GM18868 (cell line): ENCODE data around the gene CKM.

Source experiments
- ATAC-seq: cut with Tn5 transposase; IDR thresholded peaks from one replicate; pipeline ENCODE4 v1.9.1; 2021; ENCODE audit warnings: mild to moderate bottlenecking, moderate library complexity; ENCODE audit not compliant: unreplicated experiment

CKM gene

GRCh38 chr19:45322744-45323281 is at the start of gene CKM:
Gene CKM (minus strand): TSS chr19:45322875. CDS start chr19:45319713, 3,162 bp downstream.
- no peak for ATAC-seq

- peak; percentile 95 for ATAC-seq
Measured at GRCh38 chr19:45370410-45371204, 47.9 kb upstream of the CKM start, which contains the start of gene ERCC2. Gene ERCC2 (minus strand): TSS chr19:45370573. CDS start chr19:45370540, 33 bp downstream.

- ATAC-seq = no peak
Measured at GRCh38 chr19:45368737-45369340, 46.2 kb upstream of the CKM start.

- no peak for ATAC-seq
Measured at GRCh38 chr19:45368127-45368526, 45.5 kb upstream of the CKM start.

GRCh38 chr19:45364696-45365095 is 42.0 kb upstream of the CKM start:
- no peak for ATAC-seq

- no peak for ATAC-seq
Measured at GRCh38 chr19:45363861-45364459, 41.3 kb upstream of the CKM start.

GRCh38 chr19:45362291-45362690 is 39.6 kb upstream of the CKM start:
- ATAC-seq = no peak

GRCh38 chr19:45361608-45362007 is 38.9 kb upstream of the CKM start:
- no peak for ATAC-seq

- no peak for ATAC-seq
Measured at GRCh38 chr19:45358213-45358792, 35.6 kb upstream of the CKM start.

GRCh38 chr19:45357445-45357783 is 34.7 kb upstream of the CKM start:
- ATAC-seq = no peak

GRCh38 chr19:45356760-45357444 is 34.2 kb upstream of the CKM start:
- ATAC-seq = no peak

- no peak for ATAC-seq
Measured at GRCh38 chr19:45355910-45356309, 33.2 kb upstream of the CKM start.

GRCh38 chr19:45355402-45355801 is 32.7 kb upstream of the CKM start:
- no peak for ATAC-seq

- ATAC-seq = no peak
Measured at GRCh38 chr19:45354241-45354842, 31.7 kb upstream of the CKM start.

- ATAC-seq = no peak
Measured at GRCh38 chr19:45352914-45353796, 30.5 kb upstream of the CKM start.

- ATAC-seq = no peak
Measured at GRCh38 chr19:45352471-45352870, 29.8 kb upstream of the CKM start.

- ATAC-seq = no peak
Measured at GRCh38 chr19:45352062-45352461, 29.4 kb upstream of the CKM start.

GRCh38 chr19:45351401-45351952 is 28.8 kb upstream of the CKM start:
- ATAC-seq = no peak

GRCh38 chr19:45350477-45351058 is 27.9 kb upstream of the CKM start:
- no peak for ATAC-seq
